ENCODE measurements around the gene PTPRT. TPM values are rescaled to one million over a fixed set of nuclear protein-coding genes. Genes with fewer than 3 reads are reported as not detected.

The PTPRT gene
- total RNA-seq, 4 donors from 2014 or later, result 0.63 to 2.2 (median 1.8) TPM

- ATAC-seq (ENCODE audit: low FRiP score), result no peak
- no peak for TF ChIP-seq CTCF (IDR thresholded peaks at IDR 0.05)
- no peak for DNase-seq (ENCODE audit: low spot score)
Observed at GRCh38 chr20:42267793-42268384, 921.8 kb downstream of the PTPRT start.

GRCh38 chr20:42261766-42262270 lies 927.9 kb downstream of the PTPRT start:
- no peak for TF ChIP-seq CTCF (IDR thresholded peaks at IDR 0.05)
- ATAC-seq (ENCODE audit: low FRiP score) (no peak), DNase-seq (ENCODE audit: low spot score) (no peak)

DNA sequence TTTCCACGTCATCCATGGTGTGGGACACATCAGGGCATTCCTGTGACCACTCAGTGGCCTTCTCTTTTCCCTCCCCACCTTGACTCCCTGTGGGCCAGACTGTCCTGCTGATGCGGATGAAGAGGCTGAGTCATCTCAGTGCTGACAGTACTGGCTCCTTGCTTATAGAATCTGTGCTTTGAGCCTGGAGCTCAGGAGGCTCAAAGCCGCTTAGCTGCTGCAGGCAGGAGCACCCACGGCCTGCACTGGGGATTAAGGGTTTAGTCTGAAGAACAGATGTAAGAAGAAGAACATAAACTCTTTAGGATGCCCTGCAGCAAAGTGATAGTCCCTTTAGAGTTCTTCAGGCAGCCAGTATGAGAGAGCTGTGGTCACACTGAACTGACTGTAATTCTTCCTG lies 929.5 kb downstream of the PTPRT start:
- no peak for TF ChIP-seq CTCF (IDR thresholded peaks at IDR 0.05)
- no peak for DNase-seq (ENCODE audit: low spot score)
- no peak for ATAC-seq (ENCODE audit: low FRiP score)

DNA sequence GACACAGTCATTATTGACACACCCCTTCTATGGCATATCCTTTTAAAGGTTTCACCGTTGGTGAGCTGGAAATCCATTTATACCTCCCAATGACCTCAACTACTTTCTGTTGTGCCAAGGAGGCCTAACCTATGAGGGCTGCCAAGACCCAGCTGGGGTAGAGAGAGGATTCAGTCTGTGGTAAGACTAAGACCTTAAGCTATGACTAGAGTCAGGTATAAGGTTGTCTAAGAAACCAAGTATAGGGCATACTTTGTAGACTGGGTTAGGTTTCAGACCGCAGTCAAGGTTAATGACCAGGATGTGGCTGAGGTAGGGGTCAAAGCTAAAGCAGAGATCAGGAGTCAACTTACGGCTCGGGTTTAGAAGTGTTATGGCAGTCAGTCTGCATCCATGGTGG lies 930.3 kb downstream of the PTPRT start:
- ATAC-seq (ENCODE audit: low FRiP score), result no peak
- TF ChIP-seq CTCF (IDR thresholded peaks at IDR 0.05), result no peak
- DNase-seq (ENCODE audit: low spot score), result no peak

GRCh38 chr20:42258564-42259302 lies 931.0 kb downstream of the PTPRT start:
- no peak for TF ChIP-seq CTCF (IDR thresholded peaks at IDR 0.05)
- DNase-seq (ENCODE audit: low spot score) (no peak), ATAC-seq (ENCODE audit: low FRiP score) (no peak)

DNA sequence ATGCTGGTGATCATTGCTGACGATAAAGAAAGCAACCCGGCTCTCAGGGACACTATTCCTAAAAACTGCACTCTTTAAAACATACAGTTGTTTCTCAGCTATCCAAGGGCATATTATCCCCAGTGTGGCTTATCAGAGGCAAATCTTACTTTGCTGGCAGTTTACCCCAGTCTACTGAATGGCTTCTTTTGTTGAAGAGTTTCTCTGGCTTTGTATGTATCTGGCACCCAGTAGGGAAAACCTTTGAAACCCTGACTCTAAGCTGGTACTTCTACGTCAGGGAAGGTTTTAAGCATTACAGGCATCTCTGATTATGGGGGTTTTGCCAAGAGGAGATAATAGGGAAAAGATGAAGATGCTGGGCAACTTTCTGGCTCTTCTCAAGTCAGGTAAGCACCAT lies 933.9 kb downstream of the PTPRT start:
- DNase-seq (ENCODE audit: low spot score) (no peak), ATAC-seq (ENCODE audit: low FRiP score) (no peak)
- no peak for TF ChIP-seq CTCF (IDR thresholded peaks at IDR 0.05)

DNA sequence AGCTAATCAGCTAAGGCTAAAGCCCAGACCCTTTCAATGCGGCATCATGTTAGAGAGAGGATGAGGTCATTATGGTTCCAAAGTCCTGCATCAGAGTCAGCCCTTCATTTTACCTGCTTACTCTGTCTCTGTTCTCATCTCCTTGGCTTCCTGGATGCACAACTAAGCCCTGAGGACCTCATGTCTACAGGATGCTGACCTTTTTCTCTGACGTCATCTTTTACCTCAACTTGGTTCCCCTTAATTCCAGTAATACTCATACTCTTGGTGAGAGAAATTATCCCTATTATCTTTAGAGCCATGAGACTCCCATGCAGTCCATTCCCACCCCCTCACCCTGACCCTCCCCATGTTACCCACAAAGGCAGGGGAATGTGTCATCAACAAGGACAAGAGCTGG lies 935.0 kb downstream of the PTPRT start:
- ATAC-seq (ENCODE audit: low FRiP score) (no peak), DNase-seq (ENCODE audit: low spot score) (no peak)
- TF ChIP-seq CTCF (IDR thresholded peaks at IDR 0.05), result no peak
